Activated CD4-positive, alpha-beta T cell treated with anti-CD3 and anti-CD28 coated beads for 24 hours (primary cell): ENCODE results near the gene CIDEA.
A peak's percentile ranks its signal among the peaks of the same experiment; 100 is the strongest.
"Not testable (repeated sequence)": the region's sequence is repeated elsewhere in the genome, so short reads cannot be mapped to it uniquely, and the experiment has no call there.

Experiments used
- DNase-seq, 2 donors: peaks; one replicate each; pipeline ENCODE4 v3.0.0-alpha.2; 2020; ENCODE audit warnings: low read depth in 2 of 2

CIDEA gene, protein sequence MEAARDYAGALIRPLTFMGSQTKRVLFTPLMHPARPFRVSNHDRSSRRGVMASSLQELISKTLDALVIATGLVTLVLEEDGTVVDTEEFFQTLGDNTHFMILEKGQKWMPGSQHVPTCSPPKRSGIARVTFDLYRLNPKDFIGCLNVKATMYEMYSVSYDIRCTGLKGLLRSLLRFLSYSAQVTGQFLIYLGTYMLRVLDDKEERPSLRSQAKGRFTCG

DNA sequence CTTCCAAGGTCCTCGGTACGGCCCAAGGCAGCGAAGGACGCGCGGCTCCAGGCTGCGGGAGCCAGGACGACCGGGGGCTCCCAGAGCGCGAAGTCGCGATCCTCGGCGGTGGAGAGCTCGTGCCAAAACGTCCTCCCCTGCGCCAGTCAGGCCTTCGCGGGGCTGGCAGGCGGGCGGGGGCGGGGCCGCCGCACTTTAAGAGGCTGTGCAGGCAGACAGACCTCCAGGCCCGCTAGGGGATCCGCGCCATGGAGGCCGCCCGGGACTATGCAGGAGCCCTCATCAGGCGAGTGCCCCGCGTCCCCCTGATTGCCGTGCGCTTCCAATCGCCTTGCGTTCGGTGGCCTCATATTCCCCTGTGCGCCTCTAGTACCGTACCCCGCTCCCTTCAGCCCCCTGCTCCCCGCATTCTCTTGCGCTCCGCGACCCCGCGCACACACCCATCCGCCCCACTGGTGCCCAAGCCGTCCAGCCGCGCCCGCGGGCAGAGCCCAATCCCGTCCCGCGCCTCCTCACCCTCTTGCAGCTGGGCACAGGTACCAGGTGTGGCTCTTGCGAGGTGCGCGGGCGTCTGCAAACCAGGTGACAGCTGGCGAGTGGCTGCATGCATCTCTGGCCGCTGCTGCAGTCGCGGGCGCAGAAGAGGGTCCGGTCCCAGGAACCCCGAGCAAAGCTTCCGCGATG, at the start of gene CIDEA:
CIDEA (plus strand) TSS at position 226 of the 684 bp plus-strand sequence; CDS start at position 249, 23 bp downstream.
- DNase-seq, result no peak

DNA sequence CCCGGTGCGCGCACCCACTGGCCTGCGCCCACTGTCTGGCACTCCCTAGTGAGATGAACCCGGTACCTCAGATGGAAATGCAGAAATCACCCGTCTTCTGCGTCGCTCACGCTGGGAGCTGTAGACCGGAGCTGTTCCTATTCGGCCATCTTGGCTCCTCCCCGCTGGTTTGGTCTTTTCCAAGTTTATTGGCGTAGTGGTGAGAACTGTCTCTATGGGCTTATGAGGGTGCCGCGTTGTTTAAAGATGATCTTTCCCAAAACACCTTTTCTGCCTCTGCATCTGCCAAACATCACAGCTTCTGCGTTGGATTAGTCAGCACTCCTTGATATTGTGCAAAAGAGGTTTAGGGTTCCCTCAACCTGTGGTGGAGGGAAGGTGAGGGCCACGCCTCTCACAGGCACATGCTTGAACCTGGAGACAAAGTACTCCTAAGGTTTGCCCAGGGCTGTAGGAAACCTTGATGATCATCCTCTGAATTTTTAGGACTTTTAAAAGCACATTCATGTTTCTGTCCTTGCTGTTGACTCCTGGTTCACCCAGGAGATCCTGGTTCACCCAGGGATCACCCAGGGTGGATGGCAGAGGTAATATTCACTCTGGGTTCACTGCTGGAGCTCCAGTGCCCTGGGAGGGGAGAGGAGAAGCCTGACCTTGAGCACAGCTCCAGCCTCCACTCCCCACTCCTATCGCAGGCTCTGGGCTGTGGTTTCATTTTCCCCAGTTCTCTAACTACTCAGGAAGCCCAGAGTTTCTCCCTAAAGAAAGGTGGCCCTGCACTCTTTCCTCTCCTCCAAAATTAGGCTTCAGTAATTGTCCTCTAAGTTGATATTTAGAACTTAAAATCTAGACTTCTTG, 45.6 kb upstream of the CIDEA start:
- not testable (repeated sequence) for DNase-seq

DNA sequence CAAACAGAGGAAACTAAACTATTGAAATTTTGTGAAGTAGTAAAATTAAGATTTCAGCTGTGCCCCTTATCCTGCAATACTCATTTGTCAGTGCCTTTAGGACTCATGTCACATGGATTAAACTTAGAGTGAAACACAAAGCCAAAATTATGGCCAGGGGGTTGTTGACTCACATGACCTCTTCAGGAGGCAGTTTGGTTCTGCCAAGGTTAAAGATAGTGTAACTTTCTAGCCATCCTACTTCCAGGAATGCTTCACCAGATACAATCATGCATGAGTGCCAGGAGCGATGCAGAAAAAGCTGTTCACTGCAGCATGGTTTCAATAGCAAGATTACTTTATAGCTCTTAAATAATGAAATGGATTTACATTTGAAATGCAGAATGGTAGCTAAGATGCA, 41.9 kb upstream of the CIDEA start:
- not testable (repeated sequence) for DNase-seq

DNA sequence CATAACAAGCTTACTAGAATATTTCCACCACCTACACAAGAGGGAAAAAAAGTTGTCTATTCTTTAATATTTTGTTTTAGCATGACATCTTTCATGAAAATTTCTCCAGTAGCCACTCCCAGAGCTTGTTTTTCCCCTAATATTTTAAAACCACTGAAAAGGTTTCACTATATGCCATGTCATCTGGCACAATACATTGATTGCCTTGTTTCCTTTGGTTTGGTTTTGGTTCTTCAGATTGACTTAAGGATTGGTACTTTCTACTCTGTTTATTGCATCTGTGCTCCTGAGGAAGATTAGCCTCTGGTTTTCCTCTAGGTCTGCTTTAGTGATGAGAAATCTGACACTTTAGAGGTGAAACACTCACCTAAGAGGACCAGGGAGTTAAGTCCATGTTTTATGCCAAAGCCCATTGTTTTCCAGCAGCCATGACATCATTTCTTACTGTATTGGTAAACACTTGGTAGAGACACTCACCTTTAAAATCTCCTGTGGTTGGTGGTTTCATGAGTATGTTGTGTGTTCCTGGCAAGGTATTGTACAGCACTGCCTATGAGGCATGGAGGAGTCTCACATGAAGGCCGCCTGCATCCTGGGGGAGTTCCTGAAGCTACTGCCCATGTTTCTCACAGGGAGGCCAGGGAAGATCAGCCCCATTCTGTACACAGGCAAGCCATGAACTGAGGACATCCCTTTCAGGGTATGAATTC, 39.7 kb upstream of the CIDEA start:
- not testable (repeated sequence) for DNase-seq

DNA sequence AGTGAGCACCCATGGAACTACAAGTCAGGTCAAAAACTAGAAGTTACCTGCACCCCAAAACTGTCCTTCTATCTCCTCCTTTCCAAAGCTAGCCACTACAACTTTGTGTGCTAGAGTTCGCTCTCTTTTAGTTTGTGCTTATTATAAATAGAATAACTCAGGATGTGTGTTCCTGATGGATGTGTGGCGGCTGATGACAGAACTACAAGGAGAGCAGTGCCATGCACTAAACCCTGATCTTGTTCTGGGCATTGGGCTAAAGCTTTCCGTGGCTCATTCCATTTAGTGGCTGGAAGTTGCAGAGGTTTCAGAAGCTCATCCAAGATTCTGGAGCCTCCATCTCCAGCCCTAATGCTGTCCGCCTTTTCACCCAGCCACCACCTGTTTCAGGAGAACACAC, 37.7 kb upstream of the CIDEA start:
- not testable (repeated sequence) for DNase-seq

DNA sequence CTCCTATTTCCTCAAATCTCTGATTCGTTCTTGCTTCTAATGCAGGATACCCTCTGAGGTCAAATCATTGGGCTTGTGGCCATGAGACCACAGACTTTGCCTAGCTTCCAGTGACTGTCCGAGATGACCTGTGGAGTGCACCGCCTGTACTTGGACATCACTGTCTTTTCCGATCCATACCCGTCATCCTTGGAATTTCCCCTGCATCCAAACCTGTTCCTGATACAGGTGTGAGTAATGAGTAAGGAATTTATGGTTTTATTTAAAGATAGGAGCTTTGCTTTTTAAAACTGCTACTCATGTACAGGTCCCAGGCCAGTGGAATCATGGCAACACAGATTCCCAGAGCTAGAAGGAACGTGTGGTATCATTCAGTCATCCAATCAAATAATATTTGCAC, 35.6 kb upstream of the CIDEA start:
- DNase-seq, result not testable (repeated sequence)

DNA sequence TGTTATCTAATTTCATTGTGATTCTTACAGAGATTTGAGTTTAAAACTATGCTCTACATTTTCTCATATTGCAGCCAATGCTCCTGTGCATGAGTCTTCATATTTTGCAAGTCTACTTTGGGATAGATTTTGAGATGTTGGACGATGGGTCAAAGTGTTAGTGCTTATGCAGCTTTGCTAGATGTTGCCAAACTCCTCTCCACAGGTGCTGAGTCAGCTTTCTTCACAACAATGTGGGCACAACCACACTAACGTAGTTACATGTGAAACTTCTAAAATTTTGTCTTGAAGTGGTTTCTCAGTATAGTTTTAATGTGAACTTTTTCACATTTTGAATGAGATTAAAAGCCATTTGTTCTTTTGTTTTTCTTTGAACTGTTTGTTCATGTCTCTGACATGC, 32.1 kb upstream of the CIDEA start:
- not testable (repeated sequence) for DNase-seq

DNA sequence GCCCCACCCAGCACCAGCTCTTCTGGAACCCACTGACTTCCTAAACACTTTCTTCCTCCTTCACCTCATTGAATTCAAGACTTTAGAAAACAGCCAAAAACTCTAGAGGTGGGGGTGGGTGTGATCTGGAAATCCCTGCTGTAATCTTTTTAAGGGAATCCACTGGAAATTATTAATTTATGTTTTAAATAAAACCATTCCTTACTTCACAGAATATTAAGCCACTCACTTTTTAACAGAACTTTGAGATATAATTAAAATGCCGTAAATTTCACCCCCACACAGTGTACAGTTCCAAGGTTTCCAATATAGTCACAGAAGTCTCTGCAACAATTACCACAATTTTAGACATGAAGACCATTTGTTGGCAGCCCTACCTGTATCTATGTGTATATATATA, 30.8 kb upstream of the CIDEA start:
- not testable (repeated sequence) for DNase-seq

DNA sequence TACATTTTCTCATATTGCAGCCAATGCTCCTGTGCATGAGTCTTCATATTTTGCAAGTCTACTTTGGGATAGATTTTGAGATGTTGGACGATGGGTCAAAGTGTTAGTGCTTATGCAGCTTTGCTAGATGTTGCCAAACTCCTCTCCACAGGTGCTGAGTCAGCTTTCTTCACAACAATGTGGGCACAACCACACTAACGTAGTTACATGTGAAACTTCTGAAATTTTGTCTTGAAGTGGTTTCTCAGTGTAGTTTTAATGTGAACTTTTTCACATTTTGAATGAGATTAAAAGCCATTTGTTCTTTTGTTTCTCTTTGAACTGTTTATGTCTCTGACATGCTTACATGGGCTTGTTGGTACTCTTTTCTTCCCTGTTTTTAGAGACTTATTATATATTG, 27.4 kb upstream of the CIDEA start:
- not testable (repeated sequence) for DNase-seq

DNA sequence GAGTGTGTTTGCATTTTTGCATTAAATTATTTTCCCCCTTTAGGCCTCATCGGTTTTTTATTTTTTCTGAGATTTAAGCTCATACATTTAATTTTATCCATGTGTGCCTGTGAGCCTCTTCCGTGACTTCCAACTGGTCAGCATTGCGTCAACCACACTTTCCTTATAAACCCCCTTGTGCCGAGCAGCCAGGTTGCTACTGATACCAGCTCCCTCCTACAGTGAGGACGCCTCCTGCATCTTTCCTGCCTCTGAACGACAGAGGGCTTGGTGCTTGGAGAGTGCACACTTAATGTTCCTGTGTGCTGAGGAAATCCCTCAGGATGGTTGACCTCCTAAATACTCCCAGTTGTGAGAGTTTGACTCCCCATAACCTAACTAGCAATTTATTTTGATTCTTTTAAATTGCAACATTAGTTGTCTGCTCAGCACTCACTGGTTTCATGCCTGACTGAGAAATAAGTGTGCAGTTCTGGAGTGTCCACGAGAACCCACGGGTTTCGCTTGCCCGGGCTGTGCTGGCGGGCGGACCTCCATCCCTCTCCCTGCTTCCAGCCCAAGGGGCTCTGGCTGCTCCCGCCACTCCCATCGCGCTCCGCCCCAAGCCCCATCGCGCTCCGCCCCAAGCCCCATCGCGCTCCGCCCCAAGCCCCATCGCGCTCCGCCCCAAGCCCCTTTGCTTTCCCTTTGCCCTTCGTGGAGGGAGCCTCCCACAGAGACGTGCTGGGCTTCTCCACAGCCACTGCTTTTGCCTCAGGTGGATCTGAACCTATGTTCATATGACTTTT, 26.6 kb upstream of the CIDEA start:
- DNase-seq, result not testable (repeated sequence)

DNA sequence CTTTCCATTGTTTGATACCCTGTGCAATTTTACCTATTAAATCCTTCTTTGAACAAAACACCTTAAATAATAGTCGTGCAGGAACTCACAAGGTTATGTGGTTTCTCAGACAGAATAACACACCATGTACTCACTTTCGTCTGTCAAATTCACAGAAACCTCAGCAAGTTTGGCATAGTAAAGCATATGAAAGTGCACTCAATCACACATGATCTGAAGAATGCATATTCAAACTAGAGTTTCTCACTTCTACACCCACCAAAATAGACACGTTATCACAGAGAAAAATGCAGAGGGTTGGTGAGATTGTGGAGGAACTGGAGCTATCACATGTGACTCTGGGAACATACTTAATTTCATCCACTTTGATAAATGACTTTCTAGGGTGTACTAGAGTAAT, 25.9 kb upstream of the CIDEA start:
- DNase-seq, result not testable (repeated sequence)

DNA sequence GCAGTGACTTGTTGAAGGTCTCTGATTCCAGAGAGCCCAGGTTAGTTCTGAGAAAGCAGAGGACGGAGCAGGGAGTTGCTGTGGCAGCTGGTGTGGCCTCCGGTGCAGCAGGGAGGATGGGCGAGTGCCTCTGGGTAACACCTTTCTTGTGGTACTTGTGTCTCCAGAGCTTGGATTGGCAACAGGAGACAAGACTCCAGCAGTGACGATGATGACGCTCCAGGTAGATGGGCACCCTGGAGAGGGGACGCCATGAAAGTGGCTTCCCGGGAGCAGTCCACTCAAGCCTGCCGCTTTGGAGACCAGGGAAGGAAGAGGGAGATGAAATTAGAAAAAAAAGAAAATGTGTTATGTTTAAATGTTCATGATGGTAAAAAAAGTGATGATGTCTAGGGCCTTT, 23.6 kb upstream of the CIDEA start:
- DNase-seq, result not testable (repeated sequence)

DNA sequence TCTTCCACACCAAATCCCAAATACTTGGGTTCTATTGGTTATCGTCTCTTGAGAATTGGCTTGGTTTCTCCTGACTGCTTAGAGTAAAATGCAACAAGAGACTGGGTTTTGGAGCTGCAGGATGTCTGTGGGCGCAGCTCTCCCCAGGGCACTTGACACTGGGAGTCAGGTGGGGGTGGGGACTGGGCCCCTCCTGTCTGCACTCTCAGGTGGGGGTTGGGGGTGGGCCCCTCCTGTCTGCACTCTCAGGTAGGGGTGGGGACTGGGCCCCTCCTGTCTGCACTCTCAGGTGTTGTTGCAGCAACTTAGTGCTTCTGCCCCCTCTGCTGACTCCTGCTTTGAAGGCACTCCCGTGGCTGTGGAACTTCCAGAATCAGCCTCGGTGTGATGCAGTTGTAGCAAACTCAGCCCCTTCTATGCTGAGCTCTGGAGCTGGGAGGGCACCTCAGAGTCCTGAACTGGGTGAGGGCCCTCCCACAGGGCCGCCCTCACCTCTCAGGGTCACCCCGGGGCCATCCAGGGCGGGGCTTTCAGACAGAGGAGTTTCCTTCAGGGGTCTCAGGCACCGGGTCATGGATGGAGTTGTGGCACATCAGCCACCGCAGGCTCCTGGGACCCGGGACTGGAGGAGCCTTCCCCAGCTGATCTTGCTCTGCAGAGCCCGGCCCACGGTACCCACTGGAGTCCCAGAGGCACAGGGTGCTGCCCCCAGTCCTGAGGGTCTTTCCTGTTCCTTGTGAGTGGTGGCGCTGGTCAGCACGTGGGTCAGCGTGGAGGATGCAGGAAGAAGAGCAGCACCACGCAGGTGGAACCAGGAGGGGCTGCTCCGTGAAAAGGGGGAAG, 22.9 kb upstream of the CIDEA start:
- no peak for DNase-seq

DNA sequence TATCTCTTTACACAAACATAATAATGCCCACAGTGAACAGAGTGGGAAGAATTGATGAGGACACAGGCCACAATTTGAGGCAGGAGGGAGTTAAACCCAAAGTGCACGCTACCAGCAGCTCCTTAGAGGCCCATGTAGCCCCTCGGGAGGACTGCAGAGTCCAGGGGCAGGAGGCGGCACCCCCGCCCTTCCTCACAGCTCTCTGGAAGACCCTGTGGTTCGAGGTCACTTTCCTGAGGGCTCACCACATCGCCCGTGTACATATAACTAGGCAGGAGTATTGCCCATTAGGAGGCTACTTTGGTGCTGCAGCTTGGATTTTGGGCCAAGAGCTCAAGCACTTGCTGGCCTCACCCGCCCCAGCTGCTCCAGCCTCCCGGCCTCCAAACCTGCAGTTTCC, 22.2 kb upstream of the CIDEA start:
- DNase-seq, result no peak

DNA sequence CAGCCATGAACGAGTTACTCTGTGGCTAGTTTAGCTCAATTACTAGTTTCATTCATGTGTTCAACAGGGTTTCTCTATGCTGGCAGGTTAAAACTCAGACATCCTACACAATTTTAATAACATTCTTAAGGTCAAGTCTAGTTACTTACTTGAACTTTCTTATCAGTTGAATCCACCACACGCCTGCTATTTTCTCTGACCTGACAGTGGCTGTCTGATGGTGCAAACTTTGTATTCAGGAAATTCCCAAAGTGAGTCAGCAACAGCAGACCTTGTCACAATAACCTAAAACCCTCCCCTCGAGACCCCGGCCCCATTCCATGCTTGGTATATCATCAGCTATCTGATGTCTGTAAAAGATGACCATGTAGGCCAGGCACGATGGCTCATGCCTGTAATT, 20.8 kb upstream of the CIDEA start:
- DNase-seq, result no peak

DNA sequence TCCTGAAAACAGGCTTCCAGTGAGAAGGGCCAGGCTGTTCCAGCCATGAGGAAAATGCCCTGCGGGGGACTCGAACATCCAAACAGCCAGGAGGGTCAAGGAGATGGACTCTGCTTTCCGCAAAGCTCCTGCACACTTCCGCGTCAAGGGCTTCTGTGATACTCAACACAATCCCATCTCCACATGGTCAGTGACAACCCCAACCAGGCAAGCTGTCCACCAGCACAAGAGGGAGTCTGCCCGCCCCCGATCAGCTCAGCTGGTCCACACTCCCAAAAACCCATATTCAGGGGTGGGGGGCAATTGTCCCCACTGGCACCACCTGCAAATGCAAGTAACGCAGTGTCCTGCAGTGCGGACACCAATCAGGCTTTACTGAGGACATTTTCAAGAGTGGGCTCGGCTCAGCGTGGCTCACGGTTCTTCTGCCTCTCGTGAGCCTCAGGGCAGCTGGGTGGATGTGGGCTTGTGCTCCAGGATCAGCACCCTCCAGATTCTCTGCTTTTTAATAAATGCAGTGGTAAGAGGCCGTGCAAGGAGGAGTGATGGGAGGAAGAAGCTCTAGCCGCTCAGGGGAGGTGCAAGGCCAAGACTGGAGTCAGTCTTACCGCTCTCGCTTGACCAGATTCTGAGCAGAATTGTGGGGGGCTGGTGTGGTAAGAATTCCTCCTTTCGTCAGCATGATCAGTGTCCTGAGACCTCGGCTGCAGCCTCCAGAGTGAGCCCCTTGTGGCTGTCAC, 19.5 kb upstream of the CIDEA start:
- no peak for DNase-seq

DNA sequence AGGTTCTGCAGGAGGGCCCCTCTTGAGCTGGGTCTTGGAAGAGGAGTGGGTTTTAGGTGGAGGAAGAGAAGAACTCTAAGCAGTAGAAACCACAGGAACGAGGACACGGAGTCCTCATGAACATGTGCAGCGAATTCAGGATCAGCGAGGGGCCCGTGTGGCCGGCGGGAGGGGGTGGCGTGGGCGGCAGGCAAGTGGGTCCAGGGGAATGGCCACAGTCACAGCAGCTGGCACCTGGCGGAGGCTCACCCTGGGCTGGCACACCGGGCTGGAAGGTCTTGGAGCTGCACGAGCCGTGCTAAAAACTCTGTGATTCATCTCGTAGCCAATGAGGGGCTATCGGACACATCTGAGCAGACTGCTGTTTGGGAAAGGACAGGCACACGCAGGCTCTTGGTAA, 18.0 kb upstream of the CIDEA start:
- no peak for DNase-seq

DNA sequence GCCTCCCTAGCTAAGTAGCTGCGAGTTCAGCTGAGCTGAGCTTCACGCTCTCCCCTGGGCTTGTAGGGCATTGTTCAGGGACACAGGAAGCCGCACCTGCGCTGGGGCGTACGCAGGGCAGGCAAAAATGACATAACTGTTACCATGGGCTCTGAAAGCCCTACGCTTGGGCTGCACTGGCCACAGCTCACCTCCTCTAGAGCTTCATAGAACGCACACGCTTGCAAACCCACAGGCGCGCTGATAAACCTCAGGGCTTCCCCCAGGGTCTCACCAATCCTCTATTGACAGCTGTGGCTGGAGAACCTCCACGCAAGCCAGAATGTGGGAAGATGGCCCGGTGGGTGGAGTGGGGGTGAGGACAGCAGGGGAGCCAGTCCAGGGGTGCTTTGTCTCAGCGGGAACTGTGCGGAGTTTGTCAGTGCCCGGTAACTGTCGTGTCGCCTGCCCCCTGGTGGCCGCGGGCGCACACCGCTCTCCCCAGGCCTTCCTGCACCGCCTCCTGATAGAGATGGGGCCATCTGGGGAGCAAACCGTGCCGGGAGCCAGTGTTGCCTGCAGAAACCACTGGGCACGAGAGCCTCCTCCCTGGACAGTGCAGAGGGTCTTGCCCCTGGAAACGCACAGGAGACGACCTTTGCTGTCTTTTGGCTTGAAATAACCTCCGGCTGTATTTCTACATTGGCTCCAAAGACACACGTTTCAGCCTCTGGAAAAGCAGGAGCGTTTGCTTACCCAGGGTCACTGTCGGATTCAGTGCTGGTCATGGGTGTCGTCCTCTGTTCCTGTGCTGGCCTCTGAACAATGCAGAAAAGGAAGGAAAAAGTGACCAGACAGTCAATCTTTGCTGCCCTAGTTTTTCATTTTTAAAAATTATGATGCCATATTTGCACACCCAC, 17.0 kb upstream of the CIDEA start:
- DNase-seq, result peak; percentile 44 to 66
